ENCODE data around the gene U2AF1L4.

GRCh38 chr19:35782589-35782988 is 37.4 kb upstream of the U2AF1L4 start:
- TF ChIP-seq CTCF (IDR thresholded peaks at IDR 0.05) (no peak), EZH2 (IDR thresholded peaks at IDR 0.05) (no peak)
